HG03039 (cell line): ENCODE data around the gene MFSD11.
"Not testable (repeated sequence)": the region's sequence is repeated elsewhere in the genome, so short reads cannot be mapped to it uniquely, and the experiment has no call there.

Experiments used
- ATAC-seq: cut with Tn5 transposase; IDR thresholded peaks from one replicate; pipeline ENCODE4 v1.9.1; 2021; ENCODE audit warnings: mild to moderate bottlenecking, moderate library complexity; ENCODE audit not compliant: unreplicated experiment

The MFSD11 gene

GRCh38 chr17:76792348-76792747 is 54.4 kb downstream of the MFSD11 start:
- no peak for ATAC-seq

GRCh38 chr17:76793775-76794174 is 55.9 kb downstream of the MFSD11 start:
- no peak for ATAC-seq

- no peak for ATAC-seq
These were observed 58.2 kb downstream of the MFSD11 start for GRCh38 chr17:76796081-76796480.

GRCh38 chr17:76797241-76797840 is 59.4 kb downstream of the MFSD11 start:
- ATAC-seq = no peak

- ATAC-seq = no peak
These were observed 63.8 kb downstream of the MFSD11 start for GRCh38 chr17:76801706-76802105.

- no peak for ATAC-seq
These were observed 67.4 kb downstream of the MFSD11 start for GRCh38 chr17:76805319-76805718.

GRCh38 chr17:76806151-76806550 is 68.2 kb downstream of the MFSD11 start:
- ATAC-seq = not testable (repeated sequence)

GRCh38 chr17:76806767-76807166 is 68.8 kb downstream of the MFSD11 start:
- not testable (repeated sequence) for ATAC-seq

- ATAC-seq = no peak
These were observed 70.4 kb downstream of the MFSD11 start for GRCh38 chr17:76808326-76808725.

- ATAC-seq = no peak
These were observed 73.0 kb downstream of the MFSD11 start for GRCh38 chr17:76810956-76811355.

GRCh38 chr17:76811834-76812233 is 73.9 kb downstream of the MFSD11 start:
- ATAC-seq = no peak

GRCh38 chr17:76812263-76812662 is 74.3 kb downstream of the MFSD11 start:
- ATAC-seq = no peak

- no peak for ATAC-seq
These were observed 75.0 kb downstream of the MFSD11 start for GRCh38 chr17:76812968-76813367.

GRCh38 chr17:76815907-76816589 is 78.1 kb downstream of the MFSD11 start:
- not testable (repeated sequence) for ATAC-seq

- no peak for ATAC-seq
These were observed 78.7 kb downstream of the MFSD11 start for GRCh38 chr17:76816590-76817135.

GRCh38 chr17:76820039-76820438 is 82.1 kb downstream of the MFSD11 start:
- no peak for ATAC-seq

GRCh38 chr17:76820561-76820960 is 82.6 kb downstream of the MFSD11 start:
- ATAC-seq = no peak

- ATAC-seq = no peak
These were observed 84.4 kb downstream of the MFSD11 start for GRCh38 chr17:76822184-76822778.

- ATAC-seq = no peak
These were observed 86.2 kb downstream of the MFSD11 start for GRCh38 chr17:76824093-76824492.

GRCh38 chr17:76826330-76827068 is 88.6 kb downstream of the MFSD11 start:
- ATAC-seq = no peak

- ATAC-seq = no peak
These were observed 89.8 kb downstream of the MFSD11 start for GRCh38 chr17:76827736-76828135.
